ENCODE measurements around the gene LACC1.

LACC1 gene

GRCh38 chr13:43884222-43884621 lies 4.5 kb downstream of the LACC1 start:
- no peak for DNase-seq

- DNase-seq: no peak
These were observed 14.7 kb downstream of the LACC1 start for GRCh38 chr13:43894438-43894837.

GRCh38 chr13:43895940-43896339 lies 16.2 kb downstream of the LACC1 start:
- no peak for DNase-seq

GRCh38 chr13:43905435-43906031 lies 25.8 kb downstream of the LACC1 start:
- DNase-seq: peak; percentile 16 to 72

GRCh38 chr13:43908156-43909126 lies 28.7 kb downstream of the LACC1 start:
- peak in 1 of 2 donors; percentile 45 for DNase-seq

GRCh38 chr13:43910856-43911255 lies 31.2 kb downstream of the LACC1 start:
- DNase-seq: no peak

- no peak for DNase-seq
These were observed 31.6 kb downstream of the LACC1 start for GRCh38 chr13:43911278-43911677.

- no peak for DNase-seq
These were observed 32.2 kb downstream of the LACC1 start for GRCh38 chr13:43911871-43912270.

- DNase-seq: no peak
These were observed 35.7 kb downstream of the LACC1 start for GRCh38 chr13:43915451-43915850.

- no peak for DNase-seq
These were observed 37.1 kb downstream of the LACC1 start for GRCh38 chr13:43916828-43917227.

- no peak for DNase-seq
These were observed 38.9 kb downstream of the LACC1 start for GRCh38 chr13:43918636-43919035.

GRCh38 chr13:43920965-43921674 lies 41.4 kb downstream of the LACC1 start:
- no peak for DNase-seq

GRCh38 chr13:43924549-43925245 lies 45.0 kb downstream of the LACC1 start:
- DNase-seq: no peak

- DNase-seq: no peak
These were observed 50.2 kb downstream of the LACC1 start for GRCh38 chr13:43929947-43930346.

GRCh38 chr13:43933378-43933777 lies 53.7 kb downstream of the LACC1 start:
- DNase-seq: no peak

GRCh38 chr13:43934273-43934672 lies 54.6 kb downstream of the LACC1 start:
- DNase-seq: no peak

- no peak for DNase-seq
These were observed 56.2 kb downstream of the LACC1 start for GRCh38 chr13:43935878-43936277.

- DNase-seq: no peak
These were observed 56.9 kb downstream of the LACC1 start for GRCh38 chr13:43936647-43937046.

GRCh38 chr13:43937839-43938238 lies 58.1 kb downstream of the LACC1 start:
- DNase-seq: no peak

GRCh38 chr13:43938449-43938848 lies 58.7 kb downstream of the LACC1 start:
- DNase-seq: no peak

GRCh38 chr13:43939086-43939485 lies 59.4 kb downstream of the LACC1 start:
- no peak for DNase-seq

- DNase-seq: no peak
These were observed 62.6 kb downstream of the LACC1 start for GRCh38 chr13:43942286-43942685.

Measured in CD4-positive, alpha-beta T cell treated with Interferon alpha-2 for 1 hour (primary cell).